NK-92 (cell line): Measurements from ENCODE around the gene CCND1.
"Not testable (repeated sequence)": the region's sequence is repeated elsewhere in the genome, so short reads cannot be mapped to it uniquely, and the experiment has no call there.

ENCODE experiments used
- DNase-seq: peaks from one replicate; lab custom pipeline; 2025; ENCODE audit not compliant: unreplicated experiment; lab: John Stamatoyannopoulos, UW

The CCND1 gene

GRCh38 chr11:69687969-69688771 is 47.2 kb downstream of the CCND1 start:
- not testable (repeated sequence) for DNase-seq

GRCh38 chr11:69689484-69690319 is 48.7 kb downstream of the CCND1 start:
- DNase-seq = no peak

DNA sequence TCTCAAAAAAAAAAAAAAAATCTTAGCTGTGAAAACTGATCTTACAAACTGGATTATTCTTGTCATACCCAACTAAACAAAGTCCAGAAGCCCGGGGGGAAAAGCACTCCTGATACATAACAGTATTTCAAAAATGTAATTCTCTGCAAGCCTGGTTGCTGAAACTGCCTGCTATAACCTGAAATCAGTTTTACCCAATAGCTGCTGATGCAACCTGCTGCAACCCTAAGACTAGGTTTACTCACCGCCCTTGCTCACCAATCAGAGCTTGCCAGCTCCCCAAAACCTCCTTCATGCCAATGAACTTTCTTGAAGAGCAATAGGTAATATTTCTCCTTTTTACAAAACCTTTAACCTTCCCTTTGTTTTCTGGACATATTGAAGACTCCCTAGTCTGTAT is 50.5 kb downstream of the CCND1 start:
- no peak for DNase-seq

DNA sequence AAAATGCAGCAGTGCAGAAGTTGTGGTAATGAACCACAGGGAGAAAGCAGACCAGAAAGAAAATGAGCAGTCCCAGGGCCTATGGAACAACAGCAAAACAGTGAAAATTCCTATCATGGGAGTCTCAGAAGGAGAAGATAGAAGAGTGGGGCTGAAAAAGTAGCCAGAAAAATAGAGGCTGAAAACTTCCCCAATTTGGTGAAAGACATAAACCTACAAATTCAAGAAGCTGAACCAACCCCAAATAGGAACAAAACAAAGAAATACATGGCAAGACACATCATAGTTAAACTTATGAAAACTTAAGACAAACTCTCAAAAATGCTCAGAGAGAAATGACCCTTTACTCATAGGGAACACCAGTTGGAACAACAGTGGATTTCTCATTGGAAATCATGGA is 51.5 kb downstream of the CCND1 start:
- no peak for DNase-seq

GRCh38 chr11:69694781-69695180 is 53.8 kb downstream of the CCND1 start:
- no peak for DNase-seq

DNA sequence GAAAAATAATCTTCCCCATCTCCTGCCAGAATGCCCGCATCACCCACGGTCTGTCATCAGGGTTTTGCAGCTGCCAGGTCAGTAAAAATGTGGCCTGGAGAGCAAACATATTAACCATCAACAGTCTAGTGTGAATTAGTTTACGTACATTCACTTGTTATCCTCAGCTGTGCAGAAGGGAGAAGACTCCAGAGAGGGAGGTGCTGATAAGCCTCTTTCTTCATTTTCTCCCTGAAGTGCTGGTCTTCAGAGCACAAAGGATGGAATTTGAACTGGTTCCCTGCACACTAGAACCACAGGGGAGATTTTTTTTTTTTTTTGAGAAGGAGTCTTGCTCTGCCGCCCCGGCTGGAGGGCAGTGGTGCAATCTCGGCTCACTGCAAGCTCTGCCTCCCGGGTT is 54.6 kb downstream of the CCND1 start:
- no peak for DNase-seq

- not testable (repeated sequence) for DNase-seq
These were observed 55.0 kb downstream of the CCND1 start for GRCh38 chr11:69695995-69696394.

- no peak for DNase-seq
These were observed 56.0 kb downstream of the CCND1 start for GRCh38 chr11:69696749-69697468.

GRCh38 chr11:69697469-69697843 is 56.5 kb downstream of the CCND1 start:
- DNase-seq = no peak

DNA sequence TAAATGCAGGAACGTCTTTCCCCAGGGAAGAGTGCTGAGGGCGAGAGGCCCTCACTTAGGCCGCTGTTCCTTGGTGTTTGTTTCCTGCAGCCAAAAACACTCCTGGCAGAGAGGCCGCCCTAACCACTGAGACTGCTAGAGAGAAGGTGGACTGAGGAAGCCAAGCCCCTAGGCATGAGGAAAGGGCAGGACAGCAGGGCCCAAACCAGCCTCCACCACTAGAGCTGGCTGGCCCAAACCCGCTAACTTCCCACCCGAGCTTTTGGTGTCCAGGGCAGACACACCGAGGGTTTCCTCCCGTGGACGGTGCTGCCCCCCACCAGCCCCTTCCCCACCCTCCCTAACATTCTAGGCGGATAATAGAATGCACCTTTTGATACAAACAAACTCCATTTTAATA is 56.9 kb downstream of the CCND1 start:
- DNase-seq = no peak

GRCh38 chr11:69698362-69698761 is 57.4 kb downstream of the CCND1 start:
- no peak for DNase-seq

GRCh38 chr11:69699213-69699612 is 58.3 kb downstream of the CCND1 start:
- no peak for DNase-seq

DNA sequence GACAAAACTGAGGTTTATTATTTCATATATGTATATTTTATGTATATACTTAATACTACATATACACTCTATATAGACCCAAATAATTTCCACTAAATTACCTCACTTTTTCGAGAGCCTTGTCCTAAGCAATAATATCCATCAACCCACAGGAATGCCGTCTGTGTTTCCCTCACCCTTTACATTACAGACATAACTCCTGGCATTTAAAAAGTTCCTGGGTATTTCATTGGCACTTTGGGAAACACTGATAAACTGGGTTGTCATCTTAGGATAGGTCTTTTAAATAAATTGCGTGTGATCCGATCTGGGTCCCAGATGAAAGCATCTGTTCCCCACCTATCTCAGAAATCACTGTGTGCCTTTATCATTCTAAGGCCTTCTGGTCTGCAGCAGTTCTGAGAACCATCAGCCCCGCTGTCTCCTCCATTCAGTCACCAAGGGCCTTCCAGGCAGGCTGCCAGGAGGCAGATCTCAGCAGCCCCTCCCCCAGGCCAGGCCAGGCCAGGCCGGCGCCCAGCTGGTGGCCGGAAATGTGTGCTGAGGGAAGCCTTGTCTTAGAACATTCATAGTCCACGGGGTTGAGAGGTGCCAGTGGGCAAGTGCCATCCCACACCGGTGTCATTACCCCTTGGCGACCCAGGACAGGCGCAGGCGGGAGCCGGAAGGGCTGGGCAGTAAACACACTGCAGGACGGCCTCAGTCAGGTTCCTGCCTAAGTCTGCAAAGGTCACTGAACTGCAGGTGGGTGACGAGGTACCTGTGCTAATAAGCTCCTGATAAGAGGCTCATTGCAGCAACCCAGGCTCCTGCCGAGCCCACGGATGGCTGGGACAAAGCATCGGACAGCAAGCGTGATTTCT is 59.6 kb downstream of the CCND1 start:
- no peak for DNase-seq

GRCh38 chr11:69702239-69702691 is 61.3 kb downstream of the CCND1 start:
- DNase-seq = no peak

DNA sequence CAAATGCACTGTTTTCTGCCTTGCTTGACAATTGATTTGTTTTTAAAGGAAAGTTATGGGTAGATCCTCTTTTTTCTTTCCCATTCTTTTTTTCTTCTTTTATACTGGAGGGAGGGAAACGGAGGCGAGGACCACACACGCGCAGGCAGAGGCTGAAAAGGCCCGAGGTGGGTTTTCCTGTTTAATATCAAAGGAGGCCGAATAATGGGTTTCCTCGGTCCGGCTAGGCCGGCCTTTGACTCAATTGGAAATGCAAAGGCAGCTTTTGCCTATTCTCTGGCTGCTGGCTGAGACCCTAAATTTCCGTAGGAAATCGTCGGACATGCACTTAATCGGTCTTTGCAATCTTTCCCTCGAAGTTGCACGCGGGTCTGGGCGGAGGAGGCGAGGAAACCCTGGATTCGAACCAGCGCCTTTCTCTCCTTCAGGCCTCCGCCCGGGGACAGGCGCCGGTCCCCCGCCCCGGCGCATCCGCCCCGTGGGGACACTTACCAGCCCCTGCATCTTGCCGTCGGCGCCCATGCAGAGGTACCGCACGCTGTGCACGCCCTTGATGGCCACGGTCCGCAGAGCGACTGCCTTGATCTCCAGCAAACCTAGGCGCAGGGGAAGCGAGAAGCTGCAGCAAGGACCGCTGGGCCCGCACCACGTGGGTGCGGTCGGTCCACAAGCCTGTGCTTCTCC is 62.0 kb downstream of the CCND1 start:
- no peak for DNase-seq

DNA sequence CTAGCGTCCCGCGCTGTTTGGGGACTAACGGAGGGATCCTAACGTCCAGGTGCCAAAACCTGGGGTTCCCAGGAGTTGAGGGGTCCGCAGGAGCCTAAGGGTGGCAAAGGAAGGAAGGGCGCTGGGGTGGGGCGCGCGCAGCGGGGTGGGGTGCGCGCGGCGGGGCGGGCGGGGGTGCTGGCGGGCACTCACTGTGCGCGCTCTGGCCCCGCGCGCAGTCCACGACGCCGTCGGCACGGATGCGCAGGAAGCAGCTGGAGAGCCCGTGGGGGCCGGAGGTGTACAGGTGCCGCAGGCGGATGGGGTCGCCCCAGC is 62.5 kb downstream of the CCND1 start:
- no peak for DNase-seq
